ENCODE measurements around the gene CAB39L. TPM values are rescaled to one million over a fixed set of nuclear protein-coding genes. Genes with fewer than 3 reads are reported as not detected.

CAB39L gene
- total and polyA plus RNA-seq, 9 of the 15 experiments (the other 6 are each of a cell fraction or from before 2014, with no cell fraction given) = 1.1 to 4.2 (median 2.6) TPM

DNA sequence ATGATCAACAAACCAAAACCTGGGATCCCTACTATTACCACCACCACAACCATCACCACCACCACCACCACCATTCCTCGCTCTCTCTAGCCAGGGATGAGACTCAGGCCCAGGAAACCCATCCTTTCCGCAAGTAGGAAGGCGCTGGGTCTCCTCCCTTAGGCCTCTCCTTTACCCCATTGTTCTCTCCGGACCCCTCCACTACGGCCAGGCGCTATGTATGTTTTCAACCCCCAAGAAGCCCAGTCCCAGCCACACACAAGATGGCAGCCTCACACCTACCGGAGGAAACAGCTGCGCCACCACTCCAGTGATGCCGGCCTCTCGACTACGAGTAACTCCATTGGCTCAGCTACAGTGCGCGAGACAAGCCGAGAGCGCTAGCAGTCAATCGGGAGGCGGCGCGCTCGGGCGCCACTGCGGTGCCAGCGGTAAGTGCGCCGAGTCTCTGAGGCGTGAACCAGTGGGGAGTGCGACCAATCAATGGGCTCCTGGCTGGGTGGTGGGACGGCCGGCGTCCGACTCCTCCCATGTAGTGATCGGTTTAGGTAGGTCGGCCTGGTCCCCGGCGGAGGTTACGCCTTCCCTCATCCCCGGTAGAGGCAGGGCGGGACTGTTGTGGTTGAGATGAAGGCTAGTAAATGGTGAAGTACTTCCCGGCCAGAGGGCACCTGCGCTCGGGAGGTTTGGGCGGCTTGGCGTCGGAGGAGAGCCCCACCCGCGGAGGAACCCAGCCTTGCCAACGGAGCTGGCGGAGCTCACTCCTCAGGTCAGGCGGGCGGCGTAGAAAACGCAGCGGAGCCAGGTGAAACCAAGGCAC, at the start of gene CAB39L, which contains the start of gene SETDB2 (continued):
- TF ChIP-seq ZC3H11A (IDR thresholded peaks at IDR 0.05; ENCODE audit: low read depth, low read length) = no peak
- TF ChIP-seq TRIM24 (IDR thresholded peaks at IDR 0.05) = no peak
- TF ChIP-seq, protein P1, sequence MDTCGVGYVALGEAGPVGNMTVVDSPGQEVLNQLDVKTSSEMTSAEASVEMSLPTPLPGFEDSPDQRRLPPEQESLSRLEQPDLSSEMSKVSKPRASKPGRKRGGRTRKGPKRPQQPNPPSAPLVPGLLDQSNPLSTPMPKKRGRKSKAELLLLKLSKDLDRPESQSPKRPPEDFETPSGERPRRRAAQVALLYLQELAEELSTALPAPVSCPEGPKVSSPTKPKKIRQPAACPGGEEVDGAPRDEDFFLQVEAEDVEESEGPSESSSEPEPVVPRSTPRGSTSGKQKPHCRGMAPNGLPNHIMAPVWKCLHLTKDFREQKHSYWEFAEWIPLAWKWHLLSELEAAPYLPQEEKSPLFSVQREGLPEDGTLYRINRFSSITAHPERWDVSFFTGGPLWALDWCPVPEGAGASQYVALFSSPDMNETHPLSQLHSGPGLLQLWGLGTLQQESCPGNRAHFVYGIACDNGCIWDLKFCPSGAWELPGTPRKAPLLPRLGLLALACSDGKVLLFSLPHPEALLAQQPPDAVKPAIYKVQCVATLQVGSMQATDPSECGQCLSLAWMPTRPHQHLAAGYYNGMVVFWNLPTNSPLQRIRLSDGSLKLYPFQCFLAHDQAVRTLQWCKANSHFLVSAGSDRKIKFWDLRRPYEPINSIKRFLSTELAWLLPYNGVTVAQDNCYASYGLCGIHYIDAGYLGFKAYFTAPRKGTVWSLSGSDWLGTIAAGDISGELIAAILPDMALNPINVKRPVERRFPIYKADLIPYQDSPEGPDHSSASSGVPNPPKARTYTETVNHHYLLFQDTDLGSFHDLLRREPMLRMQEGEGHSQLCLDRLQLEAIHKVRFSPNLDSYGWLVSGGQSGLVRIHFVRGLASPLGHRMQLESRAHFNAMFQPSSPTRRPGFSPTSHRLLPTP (IDR thresholded peaks at IDR 0.05; ENCODE audit: borderline replicate concordance, extremely low read depth, insufficient read length) = no peak
- TF ChIP-seq NR2C2 (CRISPR knock-in tag; IDR thresholded peaks at IDR 0.05) = peak; percentile 95
- TF ChIP-seq NR2C2 (tag; IDR thresholded peaks at IDR 0.05) = peak; percentile 98
- no peak for TF ChIP-seq HNRNPK (IDR thresholded peaks at IDR 0.05; ENCODE audit: low read depth, low read length, poor library complexity, severe bottlenecking)
- TF ChIP-seq, protein P2, sequence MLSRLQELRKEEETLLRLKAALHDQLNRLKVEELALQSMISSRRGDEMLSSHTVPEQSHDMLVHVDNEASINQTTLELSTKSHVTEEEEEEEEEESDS (CRISPR knock-in tag; IDR thresholded peaks at IDR 0.05) = no peak
- TF ChIP-seq U2AF1 (optimal IDR thresholded peaks at IDR 0.05; ENCODE audit: low read depth, low read length) = no peak
- peak; percentile 93 for TF ChIP-seq ETV5 (CRISPR knock-in tag; IDR thresholded peaks at IDR 0.05; ENCODE audit: low read depth)
- no peak for TF ChIP-seq ZNF644 (tag; IDR thresholded peaks at IDR 0.05; ENCODE audit: low read depth)
- no peak for TF ChIP-seq FOXM1 (IDR thresholded peaks at IDR 0.05; ENCODE audit: low read depth)
- TF ChIP-seq FOXM1 (CRISPR knock-in tag; IDR thresholded peaks at IDR 0.05; ENCODE audit: low read depth) = no peak
- TF ChIP-seq ADNP (tag; IDR thresholded peaks at IDR 0.05) = no peak
- TF ChIP-seq, protein P3, sequence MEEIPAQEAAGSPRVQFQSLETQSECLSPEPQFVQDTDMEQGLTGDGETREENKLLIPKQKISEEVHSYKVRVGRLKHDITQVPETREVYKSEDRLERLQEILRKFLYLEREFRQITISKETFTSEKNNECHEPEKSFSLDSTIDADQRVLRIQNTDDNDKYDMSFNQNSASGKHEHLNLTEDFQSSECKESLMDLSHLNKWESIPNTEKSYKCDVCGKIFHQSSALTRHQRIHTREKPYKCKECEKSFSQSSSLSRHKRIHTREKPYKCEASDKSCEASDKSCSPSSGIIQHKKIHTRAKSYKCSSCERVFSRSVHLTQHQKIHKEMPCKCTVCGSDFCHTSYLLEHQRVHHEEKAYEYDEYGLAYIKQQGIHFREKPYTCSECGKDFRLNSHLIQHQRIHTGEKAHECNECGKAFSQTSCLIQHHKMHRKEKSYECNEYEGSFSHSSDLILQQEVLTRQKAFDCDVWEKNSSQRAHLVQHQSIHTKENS (CRISPR knock-in tag; IDR thresholded peaks at IDR 0.05) = no peak
- no peak for TF ChIP-seq HDAC8 (tag; IDR thresholded peaks at IDR 0.05)
- no peak for TF ChIP-seq ZNF384 (IDR thresholded peaks at IDR 0.05; ENCODE audit: low read depth, low read length)
- TF ChIP-seq, protein P4, sequence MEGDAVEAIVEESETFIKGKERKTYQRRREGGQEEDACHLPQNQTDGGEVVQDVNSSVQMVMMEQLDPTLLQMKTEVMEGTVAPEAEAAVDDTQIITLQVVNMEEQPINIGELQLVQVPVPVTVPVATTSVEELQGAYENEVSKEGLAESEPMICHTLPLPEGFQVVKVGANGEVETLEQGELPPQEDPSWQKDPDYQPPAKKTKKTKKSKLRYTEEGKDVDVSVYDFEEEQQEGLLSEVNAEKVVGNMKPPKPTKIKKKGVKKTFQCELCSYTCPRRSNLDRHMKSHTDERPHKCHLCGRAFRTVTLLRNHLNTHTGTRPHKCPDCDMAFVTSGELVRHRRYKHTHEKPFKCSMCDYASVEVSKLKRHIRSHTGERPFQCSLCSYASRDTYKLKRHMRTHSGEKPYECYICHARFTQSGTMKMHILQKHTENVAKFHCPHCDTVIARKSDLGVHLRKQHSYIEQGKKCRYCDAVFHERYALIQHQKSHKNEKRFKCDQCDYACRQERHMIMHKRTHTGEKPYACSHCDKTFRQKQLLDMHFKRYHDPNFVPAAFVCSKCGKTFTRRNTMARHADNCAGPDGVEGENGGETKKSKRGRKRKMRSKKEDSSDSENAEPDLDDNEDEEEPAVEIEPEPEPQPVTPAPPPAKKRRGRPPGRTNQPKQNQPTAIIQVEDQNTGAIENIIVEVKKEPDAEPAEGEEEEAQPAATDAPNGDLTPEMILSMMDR (IDR thresholded peaks at IDR 0.05 in 2 of 3, conservative IDR thresholded peaks at IDR 0.05 in 1 of 3; ENCODE audit: insufficient read depth in 2 of 3, low read depth in 1 of 3, low read length in 3 of 3) = peak; percentile 38 to 56 (median 42)
- TF ChIP-seq JUN (IDR thresholded peaks at IDR 0.05; ENCODE audit: borderline replicate concordance, low read depth, low read length) = no peak
- TF ChIP-seq JUN (CRISPR knock-in tag; IDR thresholded peaks at IDR 0.05; ENCODE audit: borderline replicate concordance) = no peak
- no peak for TF ChIP-seq RBM22 (IDR thresholded peaks at IDR 0.05; ENCODE audit: low read depth, low read length, poor library complexity, severe bottlenecking)

All from K562 (cell line).